Measurements from ENCODE around the gene RAP1GDS1. TPM values are rescaled to one million over a fixed set of nuclear protein-coding genes. Genes with fewer than 3 reads are reported as not detected.
"Not testable (repeated sequence)": the region's sequence is repeated elsewhere in the genome, so short reads cannot be mapped to it uniquely, and the experiment has no call there.

RAP1GDS1 gene
- polyA plus RNA-seq, 5 donors = 26.2 to 36.6 (median 35.6) TPM

DNA sequence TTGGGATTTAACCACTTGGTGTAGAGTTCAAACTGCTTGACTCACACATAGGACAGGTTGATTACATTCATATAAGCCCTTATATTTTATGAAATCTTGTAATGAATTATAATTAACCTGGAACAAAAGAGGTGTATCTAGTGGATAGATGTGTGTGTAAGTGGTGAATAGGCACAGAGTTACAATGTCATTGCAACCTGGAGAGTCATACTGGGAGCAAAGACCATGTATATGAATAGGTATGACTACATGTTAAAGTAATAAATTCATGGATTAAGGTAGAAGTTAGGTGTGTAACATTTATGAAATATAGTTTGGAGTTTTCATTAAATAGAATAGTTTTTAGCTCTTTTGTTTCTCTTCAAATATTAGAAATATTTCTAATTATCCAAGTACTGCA lies 26.1 kb downstream of the RAP1GDS1 start:
- DNase-seq = no peak

GRCh38 chr4:98288671-98289070 lies 27.5 kb downstream of the RAP1GDS1 start:
- not testable (repeated sequence) for DNase-seq

GRCh38 chr4:98289375-98289774 lies 28.2 kb downstream of the RAP1GDS1 start:
- DNase-seq = no peak

DNA sequence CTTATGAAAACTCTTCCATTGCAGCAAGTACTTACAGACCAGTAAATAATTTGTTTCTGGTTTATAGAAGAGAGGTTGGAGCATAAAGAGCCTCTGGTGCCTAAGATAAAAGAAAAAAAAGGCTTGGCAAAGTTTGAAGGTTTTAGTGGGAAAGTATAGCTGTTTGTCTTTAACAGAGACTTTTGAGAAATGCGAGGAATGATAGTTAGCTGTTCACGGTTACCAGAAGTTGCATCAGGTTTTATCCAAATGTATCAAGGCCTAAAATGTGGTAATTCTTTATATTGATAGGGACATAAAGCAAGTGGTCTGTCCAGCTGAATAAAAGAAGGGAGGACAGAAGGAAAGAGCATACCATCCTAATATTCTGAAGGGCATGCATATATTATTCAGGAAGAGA lies 29.3 kb downstream of the RAP1GDS1 start:
- DNase-seq = no peak

DNA sequence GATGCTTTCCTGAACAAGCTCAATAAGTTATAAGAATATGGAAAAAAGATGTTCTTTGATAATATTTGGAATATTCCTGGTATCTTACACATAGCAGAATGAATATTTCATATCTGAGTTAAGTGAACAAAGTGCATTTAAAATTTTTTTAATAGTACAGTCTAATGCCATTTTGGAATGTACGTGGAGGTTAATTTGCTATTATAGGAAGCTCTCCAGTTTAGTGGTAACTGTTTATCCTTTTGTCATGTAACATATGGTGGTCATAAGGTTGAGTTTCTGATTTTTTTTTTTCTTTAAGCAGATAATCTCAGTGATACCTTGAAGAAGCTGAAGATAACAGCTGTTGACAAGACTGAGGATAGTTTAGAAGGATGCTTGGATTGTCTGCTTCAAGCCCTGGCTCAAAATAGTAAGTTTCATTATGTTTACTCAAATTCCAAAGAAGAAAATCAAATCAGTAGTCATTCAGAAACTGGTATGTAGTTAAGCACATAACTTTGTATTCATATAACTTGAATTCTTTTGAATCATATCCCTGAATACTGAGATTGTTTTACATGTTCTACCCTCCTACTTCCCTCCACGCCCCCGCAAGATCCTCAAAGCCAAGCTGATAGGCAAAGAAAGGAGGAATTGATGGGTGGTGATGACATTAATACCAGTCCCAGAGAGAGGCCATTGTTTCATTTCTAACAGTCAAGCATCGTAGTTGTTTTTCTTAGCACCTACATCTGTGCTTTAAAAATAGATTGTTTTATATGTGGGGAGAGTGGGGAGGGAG lies 32.1 kb downstream of the RAP1GDS1 start:
- no peak for DNase-seq

DNA sequence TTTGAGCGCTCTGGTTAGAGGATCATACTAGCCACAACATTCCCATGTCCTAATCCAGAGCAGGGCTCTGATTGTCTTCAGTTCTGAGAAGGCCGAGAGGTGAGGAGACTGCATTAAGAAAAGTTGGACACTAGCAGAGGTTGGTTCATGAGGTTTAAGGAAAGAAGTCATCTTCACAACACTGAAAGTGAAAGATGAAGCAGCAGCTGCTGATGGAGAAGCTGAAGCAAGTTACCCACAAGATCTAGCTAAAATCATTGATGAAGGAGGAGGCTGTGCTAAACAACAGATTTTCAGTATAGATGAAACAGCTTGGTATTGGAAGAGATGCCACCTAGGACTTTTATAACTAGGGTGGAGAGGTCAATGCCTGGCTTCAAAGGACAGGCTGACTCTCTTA lies 36.8 kb downstream of the RAP1GDS1 start:
- no peak for DNase-seq

- no peak for DNase-seq
These were observed 39.5 kb downstream of the RAP1GDS1 start for GRCh38 chr4:98300706-98301105.

GRCh38 chr4:98305576-98305975 lies 44.4 kb downstream of the RAP1GDS1 start:
- no peak for DNase-seq

DNA sequence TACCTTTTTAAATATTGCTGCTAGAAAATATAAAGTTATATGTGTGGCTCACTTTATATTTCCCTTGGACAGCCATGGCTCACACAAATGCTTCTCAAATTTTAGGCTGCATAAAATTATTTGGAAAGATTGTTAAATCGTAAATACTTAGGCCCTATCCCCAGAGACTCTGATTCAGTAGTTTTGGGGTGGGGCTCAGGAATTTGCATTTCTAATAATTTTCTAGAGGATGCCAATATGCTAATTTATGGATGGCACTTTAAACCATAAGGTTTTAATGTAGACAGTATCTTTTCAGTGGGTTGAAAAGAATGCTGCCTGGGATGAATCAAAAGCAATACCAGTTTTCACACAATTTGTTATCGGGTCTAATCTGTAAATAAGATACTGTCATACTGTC lies 49.7 kb downstream of the RAP1GDS1 start:
- no peak for DNase-seq

- no peak for DNase-seq
These were observed 50.5 kb downstream of the RAP1GDS1 start for GRCh38 chr4:98311656-98312055.

- DNase-seq = no peak
These were observed 53.8 kb downstream of the RAP1GDS1 start for GRCh38 chr4:98314791-98315565.

GRCh38 chr4:98318521-98318920 lies 57.3 kb downstream of the RAP1GDS1 start:
- no peak for DNase-seq

DNA sequence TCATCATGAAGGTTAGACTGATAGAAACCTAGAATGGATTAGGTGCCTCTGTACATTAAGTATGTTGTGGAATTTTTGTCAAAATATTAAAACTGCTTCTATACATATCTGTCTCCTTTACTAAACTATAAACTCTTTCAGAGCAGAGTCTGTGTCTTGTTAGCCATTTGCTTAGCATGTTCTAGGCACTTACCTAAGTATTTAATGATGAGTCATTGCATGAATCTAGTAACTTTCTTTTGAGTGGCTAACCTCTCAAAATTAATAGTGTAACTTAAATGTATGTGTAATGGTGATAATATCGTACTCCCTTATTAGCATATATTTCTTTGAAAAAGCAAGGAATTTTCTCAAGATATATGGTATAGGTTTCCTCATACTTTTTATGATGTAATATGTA lies 57.8 kb downstream of the RAP1GDS1 start:
- no peak for DNase-seq

DNA sequence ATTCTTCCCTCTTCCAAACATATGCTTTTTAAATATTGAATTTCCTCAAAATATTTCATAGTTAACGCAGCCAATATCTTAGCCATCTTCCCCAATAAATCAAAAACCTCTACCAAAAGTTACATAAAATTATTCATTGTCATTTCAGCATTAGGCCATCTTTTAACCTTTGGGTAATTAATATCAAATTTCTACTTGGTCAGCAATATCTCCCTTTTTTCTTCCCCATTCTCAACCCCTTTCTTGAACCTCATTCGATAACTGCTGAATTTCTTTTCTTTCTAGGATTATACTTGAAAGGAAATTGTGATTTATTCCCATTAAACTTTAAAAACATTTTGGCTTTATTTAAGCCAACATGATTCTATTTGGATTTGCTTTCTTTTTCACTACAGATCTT lies 65.0 kb downstream of the RAP1GDS1 start:
- no peak for DNase-seq

DNA sequence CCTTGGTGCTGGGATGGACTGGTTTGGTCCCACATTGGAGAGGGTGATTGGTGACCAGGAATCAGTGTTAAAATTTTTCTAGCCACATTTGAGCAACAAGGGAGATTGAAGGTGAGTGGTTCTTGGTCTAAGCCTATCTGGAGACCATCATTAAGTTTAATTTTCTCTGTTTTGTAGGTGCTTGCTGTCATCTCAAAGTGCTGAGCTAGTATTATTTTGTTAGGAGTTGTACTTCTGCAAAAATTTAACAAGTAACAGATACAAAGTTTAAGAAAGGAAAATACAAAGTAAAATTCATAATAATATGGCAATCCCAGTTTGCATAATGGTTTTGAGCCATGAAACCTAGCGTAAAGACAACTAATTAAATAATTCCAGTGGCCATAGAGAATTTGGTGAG lies 66.5 kb downstream of the RAP1GDS1 start:
- DNase-seq = no peak

GRCh38 chr4:98329879-98330640 lies 68.9 kb downstream of the RAP1GDS1 start:
- not testable (repeated sequence) for DNase-seq

DNA sequence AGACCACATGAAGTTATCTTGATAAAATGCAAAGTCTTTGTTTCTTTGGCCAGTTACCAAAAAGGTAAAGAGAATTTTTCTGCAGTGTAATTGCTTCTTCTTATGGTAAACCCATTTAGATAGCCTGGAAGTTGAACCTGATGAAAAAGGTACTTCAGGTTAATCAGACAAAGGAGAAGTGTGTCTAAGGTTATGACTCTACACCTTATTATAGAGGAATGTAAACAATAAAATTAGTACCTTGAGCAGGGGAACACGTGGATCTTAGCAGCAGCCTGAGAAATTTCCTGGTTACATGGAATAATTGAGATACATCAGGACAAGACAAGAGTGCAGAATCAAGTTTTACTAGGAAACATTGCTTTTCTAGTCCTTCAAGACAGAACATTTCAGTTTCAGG lies 70.8 kb downstream of the RAP1GDS1 start:
- no peak for DNase-seq

- DNase-seq = no peak
These were observed 73.3 kb downstream of the RAP1GDS1 start for GRCh38 chr4:98334461-98334860.

DNA sequence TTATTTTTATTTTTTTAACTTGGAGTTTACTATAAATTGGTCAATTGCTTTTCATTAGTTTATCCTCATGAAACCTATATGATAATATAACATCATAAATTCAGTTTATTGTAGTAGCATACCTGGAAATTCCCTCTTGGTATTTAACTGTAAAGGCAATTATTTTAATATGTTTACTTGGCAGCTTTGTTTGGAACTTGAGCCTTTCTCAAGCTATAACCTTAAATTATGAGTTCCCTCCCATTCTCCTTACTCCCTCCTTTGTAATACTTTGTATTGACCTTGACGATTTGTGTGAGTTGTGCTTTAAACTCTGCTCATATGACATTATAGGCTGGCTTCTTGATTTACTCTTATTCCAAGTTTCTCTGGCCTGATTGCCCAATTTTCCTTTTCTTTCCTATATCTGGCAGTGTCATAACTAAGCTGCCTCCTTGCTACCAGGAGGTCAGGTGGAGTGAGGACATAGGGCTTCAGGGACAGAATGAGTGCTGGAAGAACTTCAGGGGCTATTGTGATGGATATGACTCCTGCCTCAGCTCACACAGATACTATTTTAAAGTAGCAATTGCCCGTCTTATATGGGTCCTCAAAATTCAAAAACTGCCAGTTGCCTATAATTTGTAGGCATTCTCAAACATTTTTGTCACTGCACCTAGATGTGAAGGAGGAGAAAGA lies 77.7 kb downstream of the RAP1GDS1 start:
- DNase-seq = no peak

DNA sequence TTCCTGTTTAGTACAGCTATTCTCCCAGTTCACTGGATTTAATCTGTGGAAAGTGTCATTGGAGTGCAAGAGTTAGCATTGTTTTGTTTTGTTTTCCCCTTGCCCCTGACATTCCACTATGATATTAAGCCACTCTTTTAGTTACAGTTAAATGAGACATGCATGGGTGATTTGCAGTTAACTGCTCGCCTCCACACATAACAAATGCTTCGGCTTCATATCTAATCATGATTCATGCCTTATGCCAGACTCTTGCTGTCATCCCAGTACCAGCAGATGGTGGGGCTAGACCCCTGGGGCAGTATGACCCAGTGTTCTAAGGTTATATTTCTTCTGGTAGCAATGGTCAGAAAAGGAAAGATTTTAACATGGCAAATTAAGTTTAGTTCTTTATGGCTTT lies 80.1 kb downstream of the RAP1GDS1 start:
- DNase-seq = no peak

GRCh38 chr4:98343626-98344025 lies 82.4 kb downstream of the RAP1GDS1 start:
- no peak for DNase-seq

DNA sequence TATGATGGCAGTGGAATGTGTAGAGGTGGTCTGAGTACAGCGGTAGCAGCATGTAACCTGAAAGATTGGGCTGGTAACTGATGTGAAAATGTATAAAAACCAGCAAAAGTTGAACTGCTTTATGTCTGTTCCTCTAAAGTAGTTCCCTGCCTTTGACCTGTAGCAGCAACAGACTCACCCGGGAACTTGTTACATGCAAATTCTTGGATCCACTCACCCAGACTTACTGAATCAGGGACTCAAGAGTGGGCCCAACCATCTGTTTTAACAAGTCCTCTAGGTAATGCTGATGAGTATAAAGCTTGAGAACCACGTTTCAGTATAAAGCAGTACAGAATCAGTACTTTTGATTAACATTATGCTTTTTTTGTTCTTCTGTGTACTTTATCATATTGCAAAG lies 84.7 kb downstream of the RAP1GDS1 start:
- no peak for DNase-seq
